ENCODE data around the gene DNASE1L2.

Gene DNASE1L2

DNA sequence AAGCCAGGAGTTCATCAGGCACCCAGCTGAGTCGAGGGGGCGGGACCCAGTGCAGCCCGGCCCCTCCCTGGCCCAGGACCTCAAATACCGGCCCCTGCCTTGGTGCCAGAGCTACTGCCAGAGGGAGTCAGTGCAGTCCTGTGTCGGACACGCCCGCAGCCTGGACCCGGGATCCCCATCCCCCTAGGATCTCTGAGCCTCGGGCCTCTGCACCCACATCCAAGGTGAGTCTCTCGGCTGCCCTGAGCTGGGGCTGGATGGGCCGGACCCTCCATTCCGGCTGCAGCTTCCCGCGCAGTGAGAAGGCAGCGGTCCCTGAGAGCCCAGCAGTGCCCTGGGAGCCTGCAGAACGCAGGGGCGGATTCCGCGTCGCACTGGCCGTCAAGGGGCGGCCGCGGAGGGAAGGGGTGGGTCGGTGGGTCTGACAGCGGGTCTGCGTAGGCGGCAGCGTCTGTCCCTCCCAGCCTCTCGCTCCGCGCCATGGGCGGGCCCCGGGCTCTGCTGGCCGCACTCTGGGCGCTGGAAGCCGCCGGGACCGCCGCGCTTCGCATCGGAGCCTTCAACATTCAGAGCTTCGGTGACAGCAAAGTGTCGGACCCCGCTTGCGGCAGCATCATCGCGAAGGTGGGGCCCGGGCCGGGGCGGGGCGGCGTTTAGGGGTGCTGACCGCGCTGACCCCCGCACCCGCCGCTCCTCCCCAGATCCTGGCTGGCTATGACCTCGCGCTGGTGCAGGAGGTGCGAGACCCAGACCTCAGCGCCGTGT lies at the start of gene DNASE1L2:
Gene DNASE1L2 (plus strand): TSS at position 108 of the 765 bp plus-strand sequence. CDS start 373 bp downstream, at position 481.
- DNase-seq (ENCODE audit: low read depth), result no peak
- TF ChIP-seq CTCF (IDR thresholded peaks at IDR 0.05; ENCODE audit: control insufficient read depth, extremely low read depth, insufficient read depth), result no peak
- H3K4me3 ChIP-seq (ENCODE audit: low read depth, low read length), result no peak within 1 kb of the TSS

- no peak overlapping the region for H3K4me3 ChIP-seq (ENCODE audit: low read depth, low read length)
- TF ChIP-seq CTCF (IDR thresholded peaks at IDR 0.05; ENCODE audit: control insufficient read depth, extremely low read depth, insufficient read depth), result no peak
- DNase-seq (ENCODE audit: low read depth), result no peak
These were observed 49.7 kb upstream of the DNASE1L2 start for GRCh38 chr16:2186505-2186904.

DNA sequence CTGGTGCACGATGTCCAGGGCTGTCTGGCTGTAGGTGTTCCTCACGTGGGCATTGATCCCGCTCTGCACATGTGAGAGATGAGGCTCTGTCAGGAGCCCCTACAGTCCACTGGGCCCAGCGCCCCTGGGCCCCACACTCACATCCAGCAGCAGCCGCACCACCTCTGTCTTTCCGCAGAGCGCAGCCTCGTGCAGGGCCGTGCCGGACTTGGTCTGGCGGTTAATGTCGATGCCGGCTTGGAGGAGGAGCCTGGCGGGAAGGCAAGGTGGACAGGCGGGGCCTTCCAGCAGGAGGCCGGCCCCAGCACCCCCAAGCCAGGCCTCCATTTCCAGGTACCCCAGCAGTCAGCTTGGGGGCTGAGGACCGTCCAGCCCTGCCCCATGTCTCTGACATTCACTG lies 49.0 kb upstream of the DNASE1L2 start:
- no peak for DNase-seq (ENCODE audit: low read depth)
- no peak for TF ChIP-seq CTCF (IDR thresholded peaks at IDR 0.05; ENCODE audit: control insufficient read depth, extremely low read depth, insufficient read depth)
- H3K4me3 ChIP-seq (ENCODE audit: low read depth, low read length), result no peak overlapping the region

- H3K4me3 ChIP-seq (ENCODE audit: low read depth, low read length), result no peak overlapping the region
- no peak for TF ChIP-seq CTCF (IDR thresholded peaks at IDR 0.05; ENCODE audit: control insufficient read depth, extremely low read depth, insufficient read depth)
- no peak for DNase-seq (ENCODE audit: low read depth)
These were observed 47.8 kb upstream of the DNASE1L2 start for GRCh38 chr16:2188395-2188794.

DNA sequence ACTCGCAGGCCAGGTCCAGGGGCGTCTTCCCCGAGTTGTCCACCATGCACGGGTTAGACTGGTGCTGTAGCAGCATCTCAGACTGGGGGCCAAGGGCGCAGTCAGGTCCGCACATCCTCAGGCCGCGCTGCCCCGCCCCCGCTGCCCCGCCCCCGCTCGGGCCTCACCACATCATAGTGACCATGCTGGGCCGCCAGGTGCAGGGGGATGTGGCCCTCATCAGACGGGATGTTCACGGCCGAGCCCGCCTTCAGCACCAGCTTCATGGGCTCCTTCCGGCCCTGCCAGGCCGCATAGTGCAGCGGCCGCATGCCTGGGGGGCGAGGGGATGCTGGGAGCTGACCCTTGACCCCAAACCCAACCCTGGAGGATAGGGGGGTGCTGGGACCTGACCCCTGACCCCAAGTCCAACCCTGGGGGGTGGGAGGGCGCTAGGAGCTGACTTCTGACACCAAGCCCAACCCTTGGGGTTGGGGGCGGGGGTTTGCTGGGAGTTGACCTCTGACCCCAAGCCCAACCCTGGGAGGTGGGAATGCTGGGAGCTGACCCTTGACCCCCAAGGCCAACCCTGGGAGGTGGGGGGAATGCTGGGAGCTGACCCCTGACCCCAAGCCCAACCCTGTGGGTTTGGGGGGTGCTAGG lies 46.9 kb upstream of the DNASE1L2 start:
- DNase-seq (ENCODE audit: low read depth), result no peak
- no peak overlapping the region for H3K4me3 ChIP-seq (ENCODE audit: low read depth, low read length)
- no peak for TF ChIP-seq CTCF (IDR thresholded peaks at IDR 0.05; ENCODE audit: control insufficient read depth, extremely low read depth, insufficient read depth)

GRCh38 chr16:2190002-2190658 lies 46.1 kb upstream of the DNASE1L2 start:
- TF ChIP-seq CTCF (IDR thresholded peaks at IDR 0.05; ENCODE audit: control insufficient read depth, extremely low read depth, insufficient read depth), result no peak
- no peak for DNase-seq (ENCODE audit: low read depth)
- H3K4me3 ChIP-seq (ENCODE audit: low read depth, low read length), result no peak overlapping the region
